LHCN-M2 (cell line): ENCODE measurements around the gene ZNF341. TPM values are rescaled to one million over a fixed set of nuclear protein-coding genes. Genes with fewer than 3 reads are reported as not detected.

Experiments used
- DNase-seq: peaks from one replicate; pipeline ENCODE4 v3.0.0-alpha.2; 2012; ENCODE audit warnings: low read depth
- total RNA-seq: library from RNA; depleted of rRNA; stranded (reverse); fragments of >200 nt; gene quantifications from 2 replicates; pipeline ENCODE4 v1.2.3, GENCODE V29; 2014

ZNF341 gene
- total RNA-seq, 1 experiment from 2014 or later, result 2.8 TPM

DNA sequence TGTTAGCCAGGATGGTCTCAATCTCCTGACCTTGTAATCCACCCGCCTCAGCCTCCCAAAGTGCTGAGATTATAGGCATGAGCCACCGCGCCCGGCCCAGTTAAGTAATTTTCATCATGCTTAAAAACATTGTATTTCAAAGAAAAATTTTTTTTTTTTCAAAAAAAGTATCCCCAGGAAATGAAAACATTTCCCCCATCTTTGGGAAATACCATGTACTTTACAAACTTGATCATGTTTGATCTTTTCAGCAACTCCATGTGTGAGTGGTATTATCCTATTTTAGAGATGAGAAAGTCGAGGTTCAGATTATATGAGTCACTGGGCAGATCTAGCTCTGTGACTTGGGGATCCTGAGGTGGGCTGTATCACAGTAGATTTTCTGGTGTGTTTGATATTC is 91.2 kb downstream of the ZNF341 start:
- DNase-seq, result no peak

DNA sequence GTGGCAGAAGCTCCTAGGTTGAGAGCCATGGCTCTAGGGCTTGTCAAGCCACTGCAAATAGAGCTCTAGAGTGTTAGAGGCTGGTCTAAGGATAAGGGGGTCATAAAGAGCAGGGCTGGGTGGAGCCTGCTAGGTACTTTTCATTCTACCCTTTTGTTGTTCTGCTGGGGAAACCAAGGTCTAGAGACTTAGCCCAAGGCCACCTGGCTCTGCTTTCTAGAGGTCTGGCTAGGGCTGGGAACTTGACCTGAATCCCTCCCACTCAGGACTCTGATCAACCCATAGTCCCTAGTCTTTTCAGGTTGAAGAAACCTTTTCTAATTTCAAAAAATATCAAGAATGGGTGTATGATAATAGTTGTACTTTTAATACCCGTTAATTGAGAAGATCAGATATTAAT is 93.1 kb downstream of the ZNF341 start:
- DNase-seq, result no peak

DNA sequence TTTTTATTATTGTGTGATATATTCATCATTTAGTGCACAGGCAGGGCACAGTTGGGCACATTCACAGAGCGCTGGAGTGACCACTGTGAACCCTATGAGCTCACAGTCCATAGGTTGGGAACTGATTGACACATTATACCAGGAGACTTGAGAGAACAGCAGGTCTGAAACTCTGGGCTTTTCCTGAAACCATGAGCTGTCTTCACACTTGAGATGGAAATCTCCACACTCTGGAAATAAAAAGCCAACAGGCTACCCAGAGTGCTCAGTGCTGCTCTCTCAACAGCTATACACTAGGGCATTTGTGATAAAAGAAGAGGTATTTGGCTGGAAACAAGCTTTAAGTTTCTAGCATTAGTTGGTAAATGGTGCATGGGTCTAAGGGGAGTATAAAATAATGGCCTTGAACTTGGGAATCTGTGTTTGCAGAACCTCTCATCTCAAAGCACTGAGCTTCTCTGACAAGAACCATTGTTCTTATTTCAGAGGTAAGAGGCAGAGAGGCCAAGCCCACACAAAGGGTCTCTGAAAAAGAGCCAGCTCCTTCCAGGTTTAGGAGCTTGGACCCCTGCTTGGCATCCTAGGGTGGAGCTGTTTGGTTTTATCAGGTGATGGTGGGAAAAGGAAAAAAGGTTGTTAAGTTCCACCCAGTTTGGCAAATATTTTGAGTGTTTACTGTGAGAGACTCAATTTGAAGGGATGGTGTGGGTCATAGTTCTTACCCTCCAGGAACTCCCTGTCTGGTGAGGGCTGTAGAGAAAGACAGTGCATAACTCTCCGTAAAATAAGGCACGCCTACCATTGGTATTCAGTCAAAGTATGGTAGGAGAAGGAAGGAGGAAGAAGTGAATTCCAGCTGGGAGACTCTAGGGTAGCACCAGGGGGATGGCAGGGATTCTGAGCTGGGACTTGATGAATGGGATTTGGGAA is 93.8 kb downstream of the ZNF341 start:
- no peak for DNase-seq

DNA sequence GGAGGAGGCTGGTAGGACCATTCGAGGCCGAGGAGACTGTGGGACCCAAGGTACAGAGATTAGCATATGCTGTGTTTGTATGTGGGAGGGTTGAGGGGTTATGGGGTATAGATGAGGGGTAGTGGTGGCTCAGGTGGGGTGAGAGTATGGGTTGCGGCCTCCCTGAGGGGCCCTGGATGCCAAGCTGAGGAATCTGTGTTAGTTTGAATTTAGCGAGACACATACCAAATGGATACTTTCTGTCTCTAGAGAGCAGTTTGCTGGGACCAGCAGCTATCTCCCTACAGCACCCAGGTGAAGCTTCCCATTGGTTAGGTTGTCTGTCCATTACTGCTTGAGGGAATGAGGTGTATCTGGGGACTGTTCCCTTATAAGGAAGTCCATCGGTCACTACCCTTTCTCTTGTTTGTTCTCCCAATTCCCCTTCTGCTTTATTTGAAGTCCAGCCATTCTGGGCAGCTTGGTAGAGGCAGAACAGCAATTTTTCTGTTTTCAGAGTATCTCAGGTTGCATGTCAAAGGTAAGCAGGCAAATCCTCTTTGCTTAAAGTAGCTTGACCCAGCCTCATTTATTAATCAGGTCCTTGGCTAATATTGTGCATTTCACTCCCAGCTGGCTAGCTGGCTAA is 94.6 kb downstream of the ZNF341 start:
- no peak for DNase-seq

DNA sequence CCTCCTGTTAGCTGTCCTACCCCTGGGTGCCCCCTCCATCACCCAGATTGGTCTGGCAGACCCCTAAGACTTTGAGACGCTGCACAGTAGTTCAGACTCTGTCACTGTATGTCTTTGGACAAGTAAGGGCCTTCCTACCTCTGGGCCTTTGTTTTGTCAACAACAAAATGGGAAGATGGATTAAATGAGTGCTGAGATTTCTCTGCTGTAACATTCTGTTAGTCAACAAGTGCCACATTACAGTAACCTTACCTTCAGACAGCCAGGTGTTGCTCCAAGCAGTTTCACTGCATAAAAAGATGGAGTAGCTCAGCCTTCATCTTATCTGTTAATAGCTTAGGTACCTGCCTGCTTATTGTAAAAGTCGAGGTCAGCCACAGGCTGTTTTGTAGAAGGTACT is 95.3 kb downstream of the ZNF341 start:
- no peak for DNase-seq

DNA sequence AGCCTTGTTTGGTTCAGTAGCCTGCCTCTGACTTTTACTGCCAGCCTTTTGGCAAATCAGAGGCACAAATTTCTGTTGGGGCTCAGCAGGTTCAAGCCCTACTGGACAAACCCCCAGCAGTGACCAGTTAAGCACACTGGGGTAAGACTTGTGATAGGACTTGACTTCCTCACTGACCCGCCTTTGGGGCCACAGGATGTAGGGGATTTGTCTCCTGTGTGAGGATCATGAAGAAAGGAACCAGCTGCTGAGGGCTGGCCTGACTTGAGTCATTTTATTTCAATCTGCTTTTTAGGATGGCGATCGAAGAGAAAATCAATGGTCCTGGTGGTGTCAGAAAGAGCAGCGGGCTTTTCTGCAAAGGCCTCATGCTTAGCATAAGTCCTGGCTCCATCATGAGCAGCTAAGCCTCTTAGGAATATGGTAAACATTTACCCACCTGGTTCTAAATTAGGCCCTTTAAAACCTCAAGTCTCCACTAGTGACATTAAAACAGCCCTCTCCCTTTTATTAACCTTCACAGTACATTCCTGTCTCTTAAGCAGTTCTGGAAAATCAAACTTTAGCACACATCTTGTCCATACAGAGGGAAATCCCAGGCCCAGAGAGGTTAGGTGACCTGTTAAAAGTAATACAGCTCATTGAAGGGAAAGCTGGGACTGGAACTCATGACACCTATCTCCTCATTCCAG is 96.0 kb downstream of the ZNF341 start:
- peak; percentile 67 for DNase-seq

DNA sequence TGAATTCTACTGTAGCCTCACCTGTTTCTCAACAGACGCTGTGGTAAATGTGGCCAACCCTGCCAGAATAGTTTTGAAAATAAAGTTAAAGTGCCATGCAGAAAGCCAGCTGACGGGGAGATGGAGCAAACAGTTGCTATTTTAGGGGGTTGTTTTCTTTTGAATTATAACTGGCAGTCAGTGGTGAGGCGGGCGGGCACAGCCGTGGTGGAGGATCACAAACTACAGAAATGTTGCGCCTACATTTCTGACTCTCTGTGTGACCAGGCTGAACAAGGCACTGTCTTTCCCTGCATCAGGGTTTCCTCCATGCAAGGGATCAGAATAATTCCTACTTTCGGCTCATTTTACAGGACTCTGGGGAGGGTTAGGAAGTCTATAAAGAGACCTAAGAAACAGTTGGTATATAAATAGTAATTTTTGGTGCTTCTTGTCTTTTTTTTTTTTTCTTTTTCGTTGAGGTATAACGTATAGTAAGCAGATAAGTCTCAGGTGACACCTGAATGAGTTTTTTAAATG is 96.6 kb downstream of the ZNF341 start:
- DNase-seq, result peak; percentile 68

DNA sequence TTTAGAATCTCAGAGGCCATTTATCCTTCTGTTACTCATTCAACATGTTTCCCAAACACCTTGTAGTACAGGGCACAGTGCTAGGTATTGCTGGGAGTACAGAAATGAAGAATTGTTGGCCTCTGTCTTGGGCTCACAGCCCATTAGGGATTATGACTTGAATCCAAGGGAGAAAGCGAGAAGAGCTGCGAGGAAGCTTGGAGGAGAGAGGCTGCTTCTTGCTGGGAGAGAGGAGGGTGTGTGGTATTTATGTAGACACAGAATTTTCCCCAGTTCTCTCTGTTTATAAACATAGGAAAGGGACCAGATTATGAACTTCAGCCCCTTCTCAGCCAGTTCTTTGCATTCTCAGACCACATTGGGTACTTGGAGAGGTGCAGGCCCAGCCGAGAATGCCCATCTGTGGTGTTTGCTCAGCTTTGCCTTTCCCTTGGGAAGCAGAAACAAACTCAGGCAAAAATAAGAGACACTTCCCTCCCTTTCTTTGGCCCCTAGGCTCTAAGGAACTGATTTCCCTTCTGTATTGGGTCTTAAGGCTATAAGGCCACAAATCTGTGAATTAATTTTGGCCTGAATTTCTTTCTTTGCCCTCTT is 97.3 kb downstream of the ZNF341 start:
- no peak for DNase-seq

DNA sequence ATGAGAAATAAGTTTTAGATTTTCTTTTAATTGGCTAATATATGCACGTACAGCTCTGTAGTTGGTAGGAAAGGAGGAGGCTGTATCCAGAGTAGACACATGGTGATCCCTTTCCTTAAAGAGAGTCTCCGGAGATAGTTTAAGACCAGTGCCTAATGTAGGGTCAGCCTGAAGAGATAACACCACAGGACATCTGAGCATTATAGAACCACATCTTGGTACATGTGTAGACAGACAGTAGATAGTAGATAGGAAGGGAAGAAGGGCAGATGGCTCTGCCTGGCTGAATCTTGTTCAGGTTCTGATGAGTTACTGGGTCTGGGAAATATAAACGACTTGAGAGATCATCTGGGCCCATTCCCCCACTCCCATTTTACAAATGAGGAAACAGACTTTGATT is 97.8 kb downstream of the ZNF341 start:
- DNase-seq, result no peak

DNA sequence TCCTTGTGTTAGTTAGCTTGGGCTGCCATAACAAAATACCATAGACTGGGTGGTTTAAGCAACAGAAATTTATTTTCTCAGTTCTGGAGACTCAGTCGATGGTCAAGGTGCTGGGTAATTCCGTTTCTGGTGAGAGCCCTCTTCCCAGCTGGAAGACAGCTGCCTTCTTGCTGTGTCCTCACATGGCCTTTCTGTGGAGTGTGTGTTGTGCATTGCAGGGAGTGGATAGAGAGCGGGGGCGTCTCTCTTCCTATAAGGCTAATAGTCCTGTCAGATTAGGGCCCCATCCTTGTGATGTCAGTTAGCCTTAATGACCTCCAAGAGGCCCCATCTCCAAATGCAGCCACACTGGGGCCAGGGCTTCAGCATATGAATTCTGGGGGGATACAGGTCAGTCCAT is 98.6 kb downstream of the ZNF341 start:
- peak; percentile 42 for DNase-seq

DNA sequence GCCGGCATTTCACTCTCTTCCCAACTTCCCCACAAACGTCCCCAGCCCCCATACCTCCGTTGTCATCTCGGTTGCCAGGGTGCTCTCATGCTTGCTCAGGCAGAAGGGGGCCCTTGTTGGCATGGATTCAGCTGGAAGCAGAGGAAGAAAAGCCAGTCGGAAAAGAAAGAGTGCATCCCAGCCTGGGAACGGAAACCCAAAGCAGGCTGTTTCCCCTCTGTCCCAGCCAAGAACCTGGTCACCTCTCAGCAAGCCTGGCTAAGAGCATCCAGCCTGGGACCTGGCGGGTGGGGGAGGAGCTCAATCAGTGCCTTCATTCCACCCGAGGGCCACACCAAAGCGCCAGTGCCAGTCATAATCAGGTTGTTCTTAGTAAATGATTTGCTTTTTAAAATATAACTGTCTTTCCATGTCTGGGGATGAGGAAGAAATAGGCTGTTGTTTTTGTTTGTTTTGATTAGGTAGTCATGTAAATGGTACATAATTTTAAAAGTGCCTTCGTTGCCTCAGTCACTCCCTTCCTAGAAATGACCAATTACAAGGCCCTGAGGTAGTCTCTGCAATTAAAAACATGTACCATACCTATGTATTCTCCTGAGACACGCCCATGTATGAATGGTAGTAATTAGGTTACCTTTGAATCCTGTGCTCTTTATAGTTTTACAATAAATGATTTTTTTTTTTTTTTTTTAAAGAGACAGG is 100.5 kb downstream of the ZNF341 start:
- no peak for DNase-seq

DNA sequence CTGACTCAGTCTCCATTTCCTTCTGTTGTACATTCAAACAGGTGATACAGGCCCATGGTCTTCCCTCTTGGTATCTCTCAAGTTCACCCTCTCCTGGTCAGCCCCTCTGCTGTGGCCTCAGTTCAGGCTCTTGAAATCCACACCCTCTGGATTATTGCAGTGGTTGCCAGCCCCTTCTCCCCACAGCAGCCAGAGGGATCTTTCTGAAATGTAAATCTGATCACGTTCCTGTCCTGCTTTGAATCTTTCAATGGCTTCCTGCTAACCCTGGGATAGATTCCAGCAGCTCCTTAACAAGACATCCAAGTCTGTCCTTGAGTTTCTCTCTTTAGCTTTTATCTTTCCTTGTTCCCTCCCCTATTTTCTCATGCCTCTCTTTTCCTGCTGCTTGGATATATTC is 101.5 kb downstream of the ZNF341 start:
- DNase-seq, result no peak

DNA sequence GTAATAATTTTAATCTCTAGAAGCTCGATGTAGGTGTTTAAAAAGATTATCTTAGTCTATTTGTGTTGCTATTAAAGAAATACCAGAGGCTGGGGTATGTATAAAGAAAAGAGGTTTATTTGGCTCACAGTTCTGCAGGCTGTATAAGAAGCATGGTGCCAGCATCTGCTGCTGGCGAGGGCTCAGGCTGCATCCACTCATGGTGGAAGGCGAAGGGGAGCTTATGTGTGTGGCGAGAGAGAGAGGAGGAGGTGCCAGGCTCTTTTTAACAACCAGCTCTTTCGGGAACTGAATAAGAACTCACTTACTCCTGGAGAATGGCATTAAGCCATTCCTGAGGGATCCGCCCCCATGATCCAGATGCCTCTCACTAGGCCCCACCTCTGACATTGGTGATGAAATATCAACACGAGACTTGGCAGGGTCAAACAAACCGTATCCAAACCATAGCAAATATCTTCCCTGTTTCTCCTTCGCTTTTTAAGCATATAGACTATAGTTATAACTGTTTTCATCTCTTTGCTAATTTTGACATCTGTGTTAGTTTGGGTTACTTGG is 103.9 kb downstream of the ZNF341 start:
- DNase-seq, result no peak

DNA sequence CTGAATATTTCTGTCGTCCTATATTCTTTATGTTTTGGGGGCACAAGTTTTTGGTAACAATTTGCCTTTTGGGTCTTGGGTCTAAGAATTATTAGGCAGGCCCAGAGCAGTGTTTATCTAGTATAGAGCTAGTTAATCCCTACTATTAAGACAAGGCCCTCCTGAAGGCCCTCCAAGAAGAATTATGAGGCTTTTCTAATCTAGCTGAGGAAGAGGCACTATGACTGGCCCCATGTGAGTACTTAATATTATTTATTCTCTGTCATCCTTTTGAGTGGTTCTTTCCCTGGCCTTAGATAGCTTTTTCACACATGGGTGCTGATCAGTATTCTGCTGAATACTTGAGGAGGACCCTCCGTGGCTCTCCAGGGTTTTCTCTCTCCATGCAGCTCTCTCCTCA is 104.5 kb downstream of the ZNF341 start:
- DNase-seq, result no peak

DNA sequence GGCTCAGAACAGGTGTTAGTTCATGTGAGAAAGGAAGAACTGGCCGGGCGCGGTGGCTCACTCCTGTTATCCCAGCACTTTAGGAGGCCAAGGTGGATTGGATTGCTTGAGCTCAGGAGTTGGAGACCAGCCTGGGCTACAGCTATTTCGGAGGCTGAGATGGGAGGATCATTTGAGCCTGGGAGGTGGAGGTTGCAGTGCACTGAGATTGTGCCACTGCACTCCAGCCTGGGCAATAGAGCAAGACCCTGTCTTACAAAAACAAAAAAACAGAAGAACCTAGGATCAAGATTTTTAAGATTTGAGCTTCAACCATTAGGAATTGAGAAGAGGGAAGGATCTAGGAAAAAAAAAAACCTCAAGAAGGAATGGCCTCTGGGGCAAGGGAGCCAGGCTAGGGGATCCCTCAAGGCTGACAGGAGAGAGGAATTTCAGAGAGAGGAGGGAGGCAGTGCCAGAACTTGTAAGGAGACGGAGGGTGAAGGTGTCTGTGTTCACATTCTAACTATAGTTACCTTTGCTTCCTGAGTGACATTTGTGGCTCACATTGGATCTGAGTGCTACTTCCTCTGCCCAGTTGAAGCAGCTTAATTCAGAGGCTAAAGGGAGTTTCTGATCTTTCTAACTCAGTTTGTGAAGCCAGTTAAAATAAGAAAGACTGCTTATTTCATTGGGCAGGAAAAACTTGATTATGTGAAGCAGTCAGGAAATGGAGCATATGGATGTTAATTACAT is 105.5 kb downstream of the ZNF341 start:
- no peak for DNase-seq

DNA sequence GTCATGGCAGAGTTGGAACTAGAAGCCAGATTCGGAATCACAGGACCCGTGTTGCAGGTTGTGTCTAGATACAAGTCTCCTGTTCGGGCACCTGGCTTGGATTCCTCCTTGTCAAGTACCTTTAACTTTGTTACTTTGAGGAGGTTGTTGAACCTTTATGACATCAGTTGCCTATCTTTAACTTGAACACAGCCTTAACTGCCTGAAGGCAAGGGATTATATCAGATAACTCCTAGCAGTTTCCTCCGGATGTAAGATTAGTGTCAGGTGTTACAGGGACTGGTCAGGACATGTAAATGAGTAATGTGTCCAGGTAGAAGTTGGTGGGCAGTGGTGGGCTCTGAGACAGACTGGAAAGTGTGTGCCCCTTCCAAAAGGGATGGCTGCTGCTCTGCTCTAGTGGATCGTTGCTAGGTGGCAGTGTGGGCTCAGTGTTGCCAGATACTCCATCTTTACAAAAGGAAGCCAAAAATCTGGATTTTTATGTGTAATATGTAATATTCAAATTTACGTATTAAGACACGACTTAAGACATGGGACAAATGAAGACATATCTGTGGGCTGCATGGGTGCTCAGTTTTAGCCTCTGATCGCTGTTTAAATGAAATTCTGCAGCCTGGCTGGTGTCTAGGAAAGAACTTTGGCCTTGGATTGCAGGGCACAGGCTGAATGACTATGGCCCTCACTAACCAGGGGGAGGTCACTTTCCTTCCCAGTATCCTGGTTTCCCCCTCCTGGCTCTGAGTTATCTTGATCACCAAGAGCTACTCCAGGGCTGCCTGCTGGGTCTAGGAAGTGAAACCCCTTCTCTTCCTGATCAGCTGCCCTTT is 106.5 kb downstream of the ZNF341 start:
- no peak for DNase-seq

DNA sequence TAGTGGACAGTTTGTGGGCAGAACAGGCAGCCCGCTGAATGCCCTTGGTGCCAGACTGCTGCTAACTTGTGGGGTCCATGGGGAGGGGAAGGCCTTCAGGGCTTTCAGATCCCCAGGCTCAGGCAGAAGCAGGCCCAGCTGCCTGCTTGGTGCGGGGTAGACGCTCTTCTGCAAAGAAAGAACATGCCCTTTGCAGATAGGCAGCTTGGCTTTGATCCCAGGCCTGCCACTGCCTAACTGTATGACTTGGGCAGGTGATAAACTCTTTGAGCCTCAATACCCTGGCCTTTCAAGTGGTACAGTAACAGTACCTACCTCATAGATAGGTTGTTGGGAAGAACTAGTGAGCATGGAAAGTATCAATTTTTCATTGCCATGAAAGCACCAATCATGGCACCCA is 107.8 kb downstream of the ZNF341 start:
- DNase-seq, result no peak

DNA sequence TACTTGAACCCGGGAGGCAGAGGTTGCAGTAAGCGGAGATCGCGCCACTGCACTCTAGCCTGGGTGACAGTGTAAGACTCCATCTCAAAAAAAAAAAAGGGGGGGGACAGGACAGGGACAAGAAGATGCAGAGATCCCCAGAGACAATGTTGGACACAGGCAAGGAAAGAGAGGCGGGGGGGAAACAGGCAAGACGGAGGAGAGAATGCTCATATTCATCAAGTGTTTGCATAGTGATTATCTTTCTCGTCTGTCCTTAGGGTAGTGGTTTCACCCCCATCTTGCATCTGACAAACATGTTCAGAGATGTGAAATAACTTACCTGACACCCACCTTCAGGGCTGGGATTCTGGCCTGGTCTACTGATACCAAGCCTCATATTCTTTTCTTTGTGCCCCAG is 108.4 kb downstream of the ZNF341 start:
- no peak for DNase-seq

DNA sequence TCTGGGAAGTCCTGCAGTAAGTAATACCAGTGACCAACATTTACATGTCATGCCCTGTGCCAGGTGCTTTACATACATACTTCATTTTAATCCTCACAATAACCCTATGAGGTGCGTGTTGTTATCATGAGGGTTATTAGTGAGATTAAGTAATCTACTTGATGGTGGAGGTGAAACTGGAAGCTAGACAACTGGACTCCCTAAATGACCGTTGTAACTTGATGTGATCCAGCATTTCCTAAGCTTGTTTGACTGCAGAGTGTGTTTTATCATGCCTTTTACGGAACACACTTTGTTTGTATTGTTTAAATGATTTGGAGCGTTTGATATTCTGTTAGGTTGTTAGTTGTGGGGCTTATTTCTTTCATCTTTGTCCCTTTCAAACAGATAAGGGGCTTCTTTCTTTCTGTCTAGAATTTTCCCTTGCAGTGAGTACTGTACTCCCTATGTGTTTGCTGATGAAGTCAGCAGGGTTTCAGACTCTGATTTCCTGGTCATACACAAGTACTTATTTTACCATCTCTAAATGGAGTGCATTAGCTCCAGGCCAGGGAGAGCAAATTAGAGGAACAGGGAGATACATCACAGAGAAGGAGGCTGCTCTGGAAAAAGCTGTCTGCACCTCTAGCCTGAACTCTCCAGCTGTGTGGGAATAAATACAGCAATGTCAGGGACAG is 109.1 kb downstream of the ZNF341 start:
- DNase-seq, result no peak
